OCI-LY7 (cell line): ENCODE data around the gene INO80D. TPM values are rescaled to one million over a fixed set of nuclear protein-coding genes. Genes with fewer than 3 reads are reported as not detected.
"Not testable (repeated sequence)": the region's sequence is repeated elsewhere in the genome, so short reads cannot be mapped to it uniquely, and the experiment has no call there.

ENCODE experiments used
- BruUV-seq: library from RNA; stranded (reverse); fragments of 400-500 nt; replicated peaks from 2 replicates; lab custom pipeline; 2021; lab: Mats Ljungman, UMichigan
- CTCF ChIA-PET: fragments of 300-600 bp; sonication (Branson Sonifier 250); formaldehyde crosslinking; loops from one replicate; lab custom pipeline; 2022; ENCODE audit warnings: antibody characterized with exemption; ENCODE audit not compliant: unreplicated experiment; lab: Charles Lee
- POLR2A ChIA-PET: fragments of 300-600 bp; sonication (Branson Sonifier 250); formaldehyde crosslinking; loops from one replicate; lab custom pipeline; 2022; ENCODE audit warnings: antibody characterized with exemption; lab: Charles Lee
- DNase-seq: peaks from one replicate; pipeline ENCODE4 v3.0.0-alpha.2; 2015; ENCODE audit warnings: low spot score
- H2AFZ ChIP-seq: fragments of 200-600 bp; sonication (generic), shearing (Covaris generic); 2 replicates; pipeline ENCODE4 v1.6.1; 2014; ENCODE audit warnings: mild to moderate bottlenecking, antibody characterized with exemption, low read length, moderate library complexity
- H3K27ac ChIP-seq: fragments of 200-600 bp; sonication (generic); 2 replicates; pipeline ENCODE4 v1.5.1; 2014; ENCODE audit warnings: mixed run types, low read depth, mild to moderate bottlenecking, moderate library complexity, low read length, inconsistent platforms; ENCODE audit not compliant: poor library complexity, severe bottlenecking
- H3K36me3 ChIP-seq: fragments of 200-600 bp; sonication (generic); 2 replicates; pipeline ENCODE4 v1.6.1; 2014; ENCODE audit warnings: mild to moderate bottlenecking, antibody characterized with exemption, low read length, moderate library complexity, mixed read lengths; ENCODE audit not compliant: insufficient read depth
- H3K4me1 ChIP-seq: fragments of 200-600 bp; sonication (generic); 2 replicates; pipeline ENCODE4 v1.5.1; 2014; ENCODE audit warnings: mild to moderate bottlenecking, low read length; ENCODE audit not compliant: insufficient read depth, poor library complexity, severe bottlenecking
- H3K4me2 ChIP-seq: fragments of 200-600 bp; sonication (generic); 2 replicates; pipeline ENCODE4 v1.6.1; 2014; ENCODE audit warnings: mild to moderate bottlenecking, low read length
- H3K4me3 ChIP-seq: fragments of 200-600 bp; sonication (generic); 2 replicates; pipeline ENCODE4 v1.5.1; 2014; ENCODE audit warnings: mild to moderate bottlenecking, low read depth, low read length; ENCODE audit not compliant: poor library complexity, severe bottlenecking
- H3K79me2 ChIP-seq: fragments of 200-600 bp; sonication (generic); 2 replicates; pipeline ENCODE4 v1.6.1; 2016; ENCODE audit warnings: low read depth, mild to moderate bottlenecking, low read length, moderate library complexity, mixed read lengths; ENCODE audit not compliant: insufficient read depth
- H3K9me2 ChIP-seq: fragments of 200-600 bp; sonication (generic); 2 replicates; pipeline ENCODE4 v1.6.1; 2016; ENCODE audit warnings: mild to moderate bottlenecking, low read length, mixed read lengths; ENCODE audit not compliant: insufficient read depth
- H3K9me3 ChIP-seq: fragments of 200-600 bp; sonication (generic); 2 replicates; pipeline ENCODE4 v1.6.1; 2014; ENCODE audit warnings: mild to moderate bottlenecking, mixed run types, low read length, mixed read lengths
- H4K20me1 ChIP-seq: fragments of 200-600 bp; sonication (generic); 2 replicates; pipeline ENCODE4 v1.6.1; 2014; ENCODE audit warnings: mild to moderate bottlenecking, antibody characterized with exemption, low read length, moderate library complexity, mixed read lengths; ENCODE audit not compliant: insufficient read depth
- EZH2phosphoT487 ChIP-seq: fragments of 200-600 bp; sonication (generic); IDR thresholded peaks from 2 replicates; pipeline ENCODE4 v1.6.1; 2018; ENCODE audit warnings: low read depth, borderline replicate concordance, mild to moderate bottlenecking, mixed run types, antibody characterized with exemption, low read length, moderate library complexity, mixed read lengths
- intact Hi-C: fragments of 100-400 bp; cut with micrococcal nuclease; formaldehyde crosslinking; loops from one replicate; pipeline ENCODE4 v1.10.0; 2022; ENCODE audit not compliant: unreplicated experiment
- total RNA-seq, 2 experiments: library from RNA; depleted of rRNA in 1 of 2; stranded (reverse); fragments of >200 nt in 1 of 2; shearing (Covaris generic) in 1 of 2; gene quantifications; 2 replicates each; pipeline ENCODE4 v1.2.3, GENCODE V29; 2014 to 2022
- TF ChIP-seq, protein P1 (sequence below): fragments of 200-600 bp; sonication (generic); conservative IDR thresholded peaks from 2 replicates; pipeline ENCODE4 v1.5.1; 2014; ENCODE audit warnings: mild to moderate bottlenecking, antibody characterized with exemption, low read length, moderate library complexity, mixed read lengths

INO80D gene
- total RNA-seq, 2 experiments from 2014 or later, result 14.2 to 21.6 TPM

DNA sequence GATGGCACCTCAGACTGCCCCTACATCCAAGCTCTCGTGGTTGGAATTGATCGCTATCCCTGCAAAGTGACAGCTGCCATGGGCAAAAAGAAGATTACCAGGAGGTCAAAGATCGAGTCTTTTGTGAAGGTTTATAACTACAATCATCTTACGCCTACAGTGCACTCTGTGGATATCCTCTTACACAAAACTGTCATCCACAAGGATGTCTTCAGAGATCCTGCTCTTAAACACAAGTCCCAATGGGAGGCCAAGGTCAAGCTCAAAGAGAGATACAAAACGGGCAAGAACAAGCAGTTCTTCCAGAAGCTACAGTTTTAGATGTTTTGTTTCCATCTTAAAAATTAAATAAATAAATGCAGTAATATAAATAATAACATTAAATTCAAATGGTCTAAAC is 45.4 kb downstream of the INO80D start:
- DNase-seq, result no peak
- POLR2A ChIA-PET, result interaction anchor here (0.9 to 1.1 kb wide), 3 partner anchors 10 to 13 kb away, joined by 3 to 4 read pairs (median 3); no protein-coding TSS in a partner anchor
- Histone ChIP-seq H3K9me3 (no peaks in the 10 kb centered on the region), H3K79me2 (peaks cover 7% of the 10 kb centered on the region; the same call in 1 of the 2 replicates), H2AFZ (no peak overlapping the region), H3K9me2 (no peaks in the 10 kb centered on the region), H3K36me3 (peaks cover 60% of the 10 kb centered on the region), H3K4me2 (no peak overlapping the region), H3K4me1 (no peaks in the 10 kb centered on the region), H3K27ac (no peak overlapping the region), H4K20me1 (no peaks in the 10 kb centered on the region), H3K4me3 (no peak overlapping the region)
- intact Hi-C loops, result no loop called here
- CTCF ChIA-PET, result no interaction called here
- no TSS peak for BruUV-seq
- TF ChIP-seq, protein P1, sequence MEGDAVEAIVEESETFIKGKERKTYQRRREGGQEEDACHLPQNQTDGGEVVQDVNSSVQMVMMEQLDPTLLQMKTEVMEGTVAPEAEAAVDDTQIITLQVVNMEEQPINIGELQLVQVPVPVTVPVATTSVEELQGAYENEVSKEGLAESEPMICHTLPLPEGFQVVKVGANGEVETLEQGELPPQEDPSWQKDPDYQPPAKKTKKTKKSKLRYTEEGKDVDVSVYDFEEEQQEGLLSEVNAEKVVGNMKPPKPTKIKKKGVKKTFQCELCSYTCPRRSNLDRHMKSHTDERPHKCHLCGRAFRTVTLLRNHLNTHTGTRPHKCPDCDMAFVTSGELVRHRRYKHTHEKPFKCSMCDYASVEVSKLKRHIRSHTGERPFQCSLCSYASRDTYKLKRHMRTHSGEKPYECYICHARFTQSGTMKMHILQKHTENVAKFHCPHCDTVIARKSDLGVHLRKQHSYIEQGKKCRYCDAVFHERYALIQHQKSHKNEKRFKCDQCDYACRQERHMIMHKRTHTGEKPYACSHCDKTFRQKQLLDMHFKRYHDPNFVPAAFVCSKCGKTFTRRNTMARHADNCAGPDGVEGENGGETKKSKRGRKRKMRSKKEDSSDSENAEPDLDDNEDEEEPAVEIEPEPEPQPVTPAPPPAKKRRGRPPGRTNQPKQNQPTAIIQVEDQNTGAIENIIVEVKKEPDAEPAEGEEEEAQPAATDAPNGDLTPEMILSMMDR, result no peak
- no peak for TF ChIP-seq EZH2phosphoT487

DNA sequence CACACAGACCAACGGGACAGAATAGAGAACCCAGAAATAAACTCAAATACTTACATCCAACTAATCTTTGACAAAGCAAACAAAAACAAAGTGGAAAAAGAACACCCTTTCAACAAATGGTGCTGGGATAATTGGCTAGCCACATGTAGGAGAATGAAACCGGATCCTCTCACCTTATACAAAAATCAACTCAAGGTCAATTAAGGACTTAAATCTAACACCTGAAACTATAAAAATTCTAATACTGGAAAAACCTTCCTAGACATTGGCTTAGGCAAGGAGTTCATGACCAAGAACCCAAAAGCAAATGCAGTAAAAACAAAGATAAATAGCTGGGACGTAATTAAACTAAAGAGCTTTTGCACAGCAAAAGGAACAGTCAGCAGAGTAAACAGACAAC is 50.6 kb downstream of the INO80D start:
- H3K4me3 ChIP-seq, H2AFZ ChIP-seq, intact Hi-C loops, H4K20me1 ChIP-seq, CTCF ChIA-PET, POLR2A ChIA-PET, BruUV-seq, H3K9me3 ChIP-seq, H3K27ac ChIP-seq, H3K4me1 ChIP-seq, DNase-seq, H3K4me2 ChIP-seq, H3K9me2 ChIP-seq: not testable (repeated sequence)
- Histone ChIP-seq H3K79me2 (peaks cover 12% of the 10 kb centered on the region; the same call in 1 of the 2 replicates), H3K36me3 (peaks cover 61% of the 10 kb centered on the region)

GRCh38 chr2:206033452-206033851 is 52.5 kb downstream of the INO80D start:
- H3K9me3 ChIP-seq, H3K4me1 ChIP-seq, BruUV-seq, H2AFZ ChIP-seq, H3K4me3 ChIP-seq, intact Hi-C loops, H3K27ac ChIP-seq, H3K4me2 ChIP-seq, H3K9me2 ChIP-seq, DNase-seq, H4K20me1 ChIP-seq: not testable (repeated sequence)
- ChIA-PET POLR2A (interaction anchor here (0.9 kb wide), 1 partner anchor 11 kb away, joined by 3 read pairs; no protein-coding TSS in a partner anchor), CTCF (interaction anchor here (0.6 kb wide), 1 partner anchor 21 kb away, joined by 3 read pairs; no protein-coding TSS in a partner anchor)
- Histone ChIP-seq H3K36me3 (peaks cover 60% of the 10 kb centered on the region), H3K79me2 (peaks cover 12% of the 10 kb centered on the region; the same call in 1 of the 2 replicates)
